Omental fat pad (tissue), 4 donors: ENCODE data around the gene ST3GAL5. TPM values are rescaled to one million over a fixed set of nuclear protein-coding genes. Genes with fewer than 3 reads are reported as not detected.
"Not testable (repeated sequence)": the region's sequence is repeated elsewhere in the genome, so short reads cannot be mapped to it uniquely, and the experiment has no call there.

Source experiments
- ATAC-seq: fragments of 150-250 bp; one replicate; pipeline ENCODE4 v1.9.1; 2016; ENCODE audit warnings: mild to moderate bottlenecking, moderate library complexity; ENCODE audit not compliant: low FRiP score
- DNase-seq: peaks from one replicate; pipeline ENCODE4 v3.0.0-alpha.2; 2019; ENCODE audit warnings: low spot score
- total RNA-seq, 4 donors: library from RNA; depleted of rRNA; stranded (reverse); fragments of >200 nt; gene quantifications; one replicate each; pipeline ENCODE4 v1.1.0, GENCODE V29; 2016
- TF ChIP-seq, protein P1 (sequence below), 3 donors: fragments of 450-650 bp; IDR thresholded peaks; one replicate each; pipeline ENCODE4 v1.5.1; 2016 to 2017; ENCODE audit warnings: antibody characterized with exemption in 3 of 3, mild to moderate bottlenecking in 3 of 3, moderate library complexity in 2 of 3

ST3GAL5 gene
- total RNA-seq, 4 donors from 2014 or later: 41.7 to 89.5 (median 59.4) TPM

DNA sequence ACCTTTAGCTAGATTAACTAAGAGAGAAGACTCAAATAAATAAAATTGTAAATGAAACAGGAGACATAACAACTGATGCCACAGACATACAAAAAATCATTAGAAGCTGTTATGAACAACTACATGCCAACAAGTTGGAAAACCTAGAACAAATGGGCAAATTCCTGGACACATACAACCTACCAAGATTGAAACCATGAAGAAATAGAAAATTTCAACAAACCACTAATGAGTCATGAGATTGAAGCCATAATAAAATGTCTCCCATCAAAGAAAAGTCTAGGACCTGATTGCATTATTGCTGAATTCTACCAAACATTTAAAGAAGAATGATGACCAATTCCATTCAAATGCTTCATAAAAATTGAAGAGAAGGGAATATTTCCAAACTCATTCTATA lies 54.3 kb downstream of the ST3GAL5 start:
- DNase-seq (no peak), ATAC-seq (no peak)
- TF ChIP-seq, protein P1, sequence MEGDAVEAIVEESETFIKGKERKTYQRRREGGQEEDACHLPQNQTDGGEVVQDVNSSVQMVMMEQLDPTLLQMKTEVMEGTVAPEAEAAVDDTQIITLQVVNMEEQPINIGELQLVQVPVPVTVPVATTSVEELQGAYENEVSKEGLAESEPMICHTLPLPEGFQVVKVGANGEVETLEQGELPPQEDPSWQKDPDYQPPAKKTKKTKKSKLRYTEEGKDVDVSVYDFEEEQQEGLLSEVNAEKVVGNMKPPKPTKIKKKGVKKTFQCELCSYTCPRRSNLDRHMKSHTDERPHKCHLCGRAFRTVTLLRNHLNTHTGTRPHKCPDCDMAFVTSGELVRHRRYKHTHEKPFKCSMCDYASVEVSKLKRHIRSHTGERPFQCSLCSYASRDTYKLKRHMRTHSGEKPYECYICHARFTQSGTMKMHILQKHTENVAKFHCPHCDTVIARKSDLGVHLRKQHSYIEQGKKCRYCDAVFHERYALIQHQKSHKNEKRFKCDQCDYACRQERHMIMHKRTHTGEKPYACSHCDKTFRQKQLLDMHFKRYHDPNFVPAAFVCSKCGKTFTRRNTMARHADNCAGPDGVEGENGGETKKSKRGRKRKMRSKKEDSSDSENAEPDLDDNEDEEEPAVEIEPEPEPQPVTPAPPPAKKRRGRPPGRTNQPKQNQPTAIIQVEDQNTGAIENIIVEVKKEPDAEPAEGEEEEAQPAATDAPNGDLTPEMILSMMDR (IDR thresholded peaks at IDR 0.05): no peak

DNA sequence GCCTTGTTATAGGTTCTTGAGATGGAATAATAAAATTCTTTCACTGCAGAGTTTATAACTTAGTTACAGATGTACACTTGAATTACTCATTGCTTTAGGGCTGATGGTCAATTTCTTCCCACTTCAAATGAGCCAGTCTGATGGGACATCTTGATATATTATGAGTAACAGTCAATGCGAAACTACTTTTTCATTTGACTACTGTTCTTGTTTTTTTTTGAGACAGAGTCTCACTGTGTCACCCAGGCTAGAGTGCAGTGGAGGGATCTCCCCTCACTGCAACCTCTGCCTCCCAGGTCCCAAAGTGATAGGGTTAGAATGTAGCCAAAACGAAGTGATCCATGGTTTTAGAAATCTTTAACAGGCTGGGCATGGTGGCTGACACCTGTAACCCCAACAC lies 57.1 kb downstream of the ST3GAL5 start:
- no peak for DNase-seq
- TF ChIP-seq, protein P1 (IDR thresholded peaks at IDR 0.05): no peak
- ATAC-seq: no peak

DNA sequence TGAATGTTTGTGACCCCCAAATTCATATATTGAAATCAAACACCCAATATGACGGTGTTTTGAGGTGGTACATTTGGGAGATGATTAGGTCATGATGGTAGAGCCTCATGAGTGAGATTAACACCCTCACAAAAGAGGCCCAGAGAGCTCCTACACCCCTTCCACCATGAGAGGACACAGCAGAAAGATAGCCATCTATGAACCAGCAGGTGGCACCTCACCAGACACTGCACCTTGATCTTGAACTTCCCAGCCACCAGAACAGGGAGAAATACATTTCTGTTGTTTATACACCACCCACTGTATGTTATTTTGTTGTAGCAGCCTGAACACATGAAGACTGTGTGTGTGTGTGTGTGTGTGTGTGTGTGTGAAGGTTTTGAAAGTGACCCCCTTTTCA lies 58.1 kb downstream of the ST3GAL5 start:
- ATAC-seq (no peak), DNase-seq (no peak)
- TF ChIP-seq, protein P1 (IDR thresholded peaks at IDR 0.05): no peak

DNA sequence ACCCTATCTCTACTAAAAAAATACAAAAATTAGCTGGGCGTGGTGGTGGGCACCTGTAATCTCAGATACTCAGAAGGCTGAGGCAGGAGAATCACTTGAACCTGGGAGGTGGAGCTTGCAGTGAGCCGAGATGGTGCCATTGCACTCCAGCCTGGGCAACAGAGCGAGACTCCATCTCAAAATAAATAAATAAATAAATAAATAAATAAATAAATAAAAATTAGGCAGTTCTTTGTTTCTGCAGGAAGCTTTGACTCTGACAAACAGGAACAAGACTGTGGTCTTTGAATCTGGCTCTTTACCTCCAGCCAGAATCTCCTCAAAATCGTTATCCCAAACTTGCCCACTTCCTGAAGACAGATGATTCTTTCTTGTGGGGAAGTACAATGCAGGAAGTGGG lies 59.4 kb downstream of the ST3GAL5 start:
- not testable (repeated sequence) for ATAC-seq, DNase-seq

DNA sequence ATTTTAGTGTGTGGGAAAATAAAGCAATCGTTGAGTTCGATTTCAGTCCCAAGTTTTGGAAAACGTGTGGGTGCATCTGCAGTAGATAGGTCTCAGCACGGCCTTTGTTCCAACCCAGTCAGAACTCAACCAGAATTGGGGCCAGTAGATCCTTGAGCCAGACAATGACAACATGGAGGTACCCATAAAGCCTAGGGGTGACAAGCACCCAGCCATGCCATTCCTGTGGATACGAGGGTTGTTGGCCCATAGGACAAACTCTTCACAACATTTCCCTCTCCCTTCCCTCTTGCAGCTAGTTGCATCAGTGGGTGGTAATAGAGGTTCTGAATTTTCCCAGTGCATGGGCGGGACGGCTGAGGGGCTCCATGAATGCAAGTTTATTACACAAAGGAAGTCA lies 60.1 kb downstream of the ST3GAL5 start:
- DNase-seq (no peak), ATAC-seq (no peak)
- TF ChIP-seq, protein P1 (IDR thresholded peaks at IDR 0.05): no peak

DNA sequence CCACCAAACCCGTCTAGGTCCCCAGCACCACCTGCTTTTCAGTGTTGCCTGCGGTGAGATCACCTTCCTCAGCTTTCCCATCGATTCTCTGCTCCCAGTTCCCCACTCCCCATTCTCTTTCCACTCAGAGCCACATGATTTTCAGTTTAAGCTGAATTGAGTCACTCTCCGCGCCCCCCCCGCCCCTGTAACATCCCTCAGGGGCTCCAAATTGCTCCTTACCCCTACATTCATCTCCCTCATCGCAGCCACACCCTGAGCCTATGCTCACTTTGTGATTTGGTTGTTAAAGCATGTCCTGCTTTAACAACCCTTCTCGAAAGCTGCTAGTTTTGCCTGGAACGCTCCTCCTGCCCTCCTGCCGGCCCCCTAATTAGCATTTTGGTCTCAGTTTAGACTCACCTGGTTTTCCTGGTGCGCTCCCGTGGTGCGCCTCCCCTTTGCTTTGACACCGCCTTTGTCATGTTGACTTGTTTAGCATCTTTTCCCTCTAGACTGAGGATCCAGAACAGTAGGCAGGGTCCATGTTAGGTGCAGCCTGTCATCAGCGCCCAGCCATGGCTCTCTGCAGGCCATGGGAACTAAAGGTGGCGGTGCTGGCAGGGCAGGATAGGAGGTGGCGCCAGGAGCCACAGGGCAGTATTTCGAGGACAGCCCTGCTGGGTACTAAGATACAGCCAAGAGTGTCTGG lies 60.8 kb downstream of the ST3GAL5 start:
- ATAC-seq (peak; percentile 20), DNase-seq (no peak)
- TF ChIP-seq, protein P1 (IDR thresholded peaks at IDR 0.05): no peak

DNA sequence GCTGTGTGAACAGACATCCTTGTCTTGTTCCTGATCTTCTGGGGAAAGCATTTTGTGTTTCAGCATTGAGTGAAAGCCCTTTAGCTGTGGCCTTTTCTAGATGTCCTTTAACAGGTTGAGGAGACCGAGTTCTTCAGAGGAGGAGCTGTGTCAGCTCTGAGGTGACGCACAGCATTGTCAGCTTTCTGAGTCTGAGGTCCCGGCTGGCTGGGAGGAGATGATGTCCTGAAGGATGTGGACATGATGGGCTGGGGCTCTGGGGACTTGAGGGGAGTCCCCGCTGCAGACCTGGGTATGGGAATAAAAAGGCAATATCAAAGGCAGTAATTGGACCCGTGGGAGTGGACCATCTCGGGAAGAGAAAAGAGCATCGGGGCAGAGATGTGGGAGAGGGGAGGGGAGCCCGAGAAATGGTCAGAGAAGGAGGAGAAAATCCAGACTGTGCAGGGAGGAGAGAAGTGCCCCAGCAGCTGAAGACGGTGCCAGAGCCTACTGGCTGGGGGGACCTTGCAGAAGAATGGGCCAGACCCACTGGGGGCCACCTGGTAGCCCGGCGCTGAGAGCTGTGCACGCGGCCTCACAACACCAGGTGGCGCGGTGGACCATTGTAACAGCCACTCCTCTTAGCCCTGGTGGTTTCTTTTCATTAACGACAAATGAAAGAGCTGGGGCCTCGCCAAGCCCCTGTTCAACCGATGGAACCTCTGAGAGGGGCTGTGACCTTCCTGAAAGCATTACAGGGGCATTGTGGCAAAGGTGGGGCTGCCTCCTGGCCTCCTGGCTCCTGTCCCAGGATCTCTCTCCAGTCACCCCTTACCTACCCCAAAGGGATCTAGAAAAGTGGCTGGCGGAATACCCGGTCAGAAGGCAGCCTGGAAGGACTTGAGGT lies 61.6 kb downstream of the ST3GAL5 start:
- TF ChIP-seq, protein P1 (IDR thresholded peaks at IDR 0.05): peak in 2 of 3 donors; percentile 79
- DNase-seq (peak; percentile 83), ATAC-seq (peak; percentile 90)
